Colonic mucosa (tissue), 4 donors: ENCODE data around the gene CISD3. TPM values are rescaled to one million over a fixed set of nuclear protein-coding genes. Genes with fewer than 3 reads are reported as not detected.
A peak's percentile ranks its signal among the peaks of the same experiment; 100 is the strongest.

Experiments
- DNase-seq: peaks from one replicate; pipeline ENCODE4 v3.0.0-alpha.2; 2020
- H3K27ac ChIP-seq: fragments of 200-600 bp; one replicate; pipeline ENCODE4 v1.8.0; 2021
- H3K27me3 ChIP-seq: fragments of 200-600 bp; one replicate; pipeline ENCODE4 v1.8.0; 2021
- H3K36me3 ChIP-seq: fragments of 200-600 bp; one replicate; pipeline ENCODE4 v1.8.0; 2021
- H3K4me1 ChIP-seq: fragments of 200-600 bp; one replicate; pipeline ENCODE4 v1.8.0; 2021; ENCODE audit warnings: mild to moderate bottlenecking
- H3K4me3 ChIP-seq: fragments of 200-600 bp; one replicate; pipeline ENCODE4 v1.8.0; 2021
- H3K9ac ChIP-seq, 2 donors: one replicate each; pipeline ENCODE4 v1.7.0; 2013; ENCODE audit warnings: control low read depth in 2 of 2, low read depth in 2 of 2, low read length in 2 of 2
- H3K9me3 ChIP-seq: fragments of 200-600 bp; one replicate; pipeline ENCODE4 v1.8.0; 2021
- intact Hi-C: fragments of 100-400 bp; cut with DNase I; formaldehyde crosslinking; loops from one replicate; pipeline ENCODE4 v1.14.1; 2022
- total RNA-seq, 2 donors: library from RNA; stranded (reverse); fragmentation: NEBNext Ultra II Directional in 1 of 2; extraction: Animal tissue kit (Norgen Biotek cat#: 25700) in 1 of 2; gene quantifications; one replicate each; pipeline ENCODE4 v1.2.1, GENCODE V29; 2021
- TF ChIP-seq, protein P1 (sequence below): fragments of 200-600 bp; IDR thresholded peaks from one replicate; pipeline ENCODE4 v1.8.0; 2022; ENCODE audit warnings: antibody characterized with exemption, mild to moderate bottlenecking
- donor health status: healthy.
- donor health status: DM: no; HTN: no; CAD: no.
- donor health status: DM: no; HTN: no; CAD: no.

The CISD3 gene
- total RNA-seq, 2 donors from 2014 or later: 82.2 to 152 TPM

DNA sequence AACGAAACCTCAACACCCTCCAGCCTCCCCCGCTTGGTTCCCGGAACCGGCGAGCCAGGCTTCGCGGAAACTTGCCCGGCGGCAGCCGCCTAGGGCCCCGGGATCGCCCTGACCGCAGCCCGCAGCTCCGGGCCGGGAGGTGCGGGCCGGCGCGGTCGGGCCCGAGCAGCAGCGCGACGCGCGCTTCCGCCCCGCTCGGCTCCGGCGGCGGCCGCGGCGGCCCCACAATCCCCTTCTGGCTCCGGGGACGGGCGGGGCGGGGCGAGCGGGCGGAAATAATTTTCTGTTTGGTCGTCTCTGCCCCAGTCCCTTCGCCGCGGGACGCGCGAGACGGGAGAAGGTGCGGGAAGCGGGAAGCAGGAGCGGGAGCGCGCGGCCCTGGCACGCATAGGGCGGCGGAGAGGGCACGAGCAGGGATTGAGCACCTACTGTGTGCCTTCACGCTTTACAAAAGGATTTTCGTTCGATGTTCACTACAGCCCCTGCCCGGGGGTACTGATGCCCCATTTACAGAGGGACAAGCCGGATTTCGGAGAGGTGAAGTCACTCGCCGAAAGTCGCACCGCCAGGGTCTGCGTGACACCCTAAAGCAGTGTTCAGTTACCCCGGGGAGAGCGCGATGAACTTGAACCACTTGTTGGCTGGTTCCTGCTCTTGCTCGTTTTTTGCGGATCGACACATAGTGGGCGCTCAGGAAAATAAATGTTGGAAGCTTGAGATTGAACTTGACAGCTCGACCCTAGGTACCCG, 27.8 kb upstream of the CISD3 start:
- H3K27ac ChIP-seq: peak overlapping the region; percentile 95
- H3K4me1 ChIP-seq: peaks cover 6% of the 10 kb centered on the region
- H3K9ac ChIP-seq: peak overlapping the region; percentile 92 to 99
- no peaks in the 10 kb centered on the region for H3K9me3 ChIP-seq
- intact Hi-C loops: no loop called here
- peak; percentile 92 for DNase-seq
- TF ChIP-seq, protein P1, sequence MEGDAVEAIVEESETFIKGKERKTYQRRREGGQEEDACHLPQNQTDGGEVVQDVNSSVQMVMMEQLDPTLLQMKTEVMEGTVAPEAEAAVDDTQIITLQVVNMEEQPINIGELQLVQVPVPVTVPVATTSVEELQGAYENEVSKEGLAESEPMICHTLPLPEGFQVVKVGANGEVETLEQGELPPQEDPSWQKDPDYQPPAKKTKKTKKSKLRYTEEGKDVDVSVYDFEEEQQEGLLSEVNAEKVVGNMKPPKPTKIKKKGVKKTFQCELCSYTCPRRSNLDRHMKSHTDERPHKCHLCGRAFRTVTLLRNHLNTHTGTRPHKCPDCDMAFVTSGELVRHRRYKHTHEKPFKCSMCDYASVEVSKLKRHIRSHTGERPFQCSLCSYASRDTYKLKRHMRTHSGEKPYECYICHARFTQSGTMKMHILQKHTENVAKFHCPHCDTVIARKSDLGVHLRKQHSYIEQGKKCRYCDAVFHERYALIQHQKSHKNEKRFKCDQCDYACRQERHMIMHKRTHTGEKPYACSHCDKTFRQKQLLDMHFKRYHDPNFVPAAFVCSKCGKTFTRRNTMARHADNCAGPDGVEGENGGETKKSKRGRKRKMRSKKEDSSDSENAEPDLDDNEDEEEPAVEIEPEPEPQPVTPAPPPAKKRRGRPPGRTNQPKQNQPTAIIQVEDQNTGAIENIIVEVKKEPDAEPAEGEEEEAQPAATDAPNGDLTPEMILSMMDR: no peak
- H3K4me3 ChIP-seq: peak overlapping the region; percentile 69
- H3K36me3 ChIP-seq: no peaks in the 10 kb centered on the region
- no peaks in the 10 kb centered on the region for H3K27me3 ChIP-seq

DNA sequence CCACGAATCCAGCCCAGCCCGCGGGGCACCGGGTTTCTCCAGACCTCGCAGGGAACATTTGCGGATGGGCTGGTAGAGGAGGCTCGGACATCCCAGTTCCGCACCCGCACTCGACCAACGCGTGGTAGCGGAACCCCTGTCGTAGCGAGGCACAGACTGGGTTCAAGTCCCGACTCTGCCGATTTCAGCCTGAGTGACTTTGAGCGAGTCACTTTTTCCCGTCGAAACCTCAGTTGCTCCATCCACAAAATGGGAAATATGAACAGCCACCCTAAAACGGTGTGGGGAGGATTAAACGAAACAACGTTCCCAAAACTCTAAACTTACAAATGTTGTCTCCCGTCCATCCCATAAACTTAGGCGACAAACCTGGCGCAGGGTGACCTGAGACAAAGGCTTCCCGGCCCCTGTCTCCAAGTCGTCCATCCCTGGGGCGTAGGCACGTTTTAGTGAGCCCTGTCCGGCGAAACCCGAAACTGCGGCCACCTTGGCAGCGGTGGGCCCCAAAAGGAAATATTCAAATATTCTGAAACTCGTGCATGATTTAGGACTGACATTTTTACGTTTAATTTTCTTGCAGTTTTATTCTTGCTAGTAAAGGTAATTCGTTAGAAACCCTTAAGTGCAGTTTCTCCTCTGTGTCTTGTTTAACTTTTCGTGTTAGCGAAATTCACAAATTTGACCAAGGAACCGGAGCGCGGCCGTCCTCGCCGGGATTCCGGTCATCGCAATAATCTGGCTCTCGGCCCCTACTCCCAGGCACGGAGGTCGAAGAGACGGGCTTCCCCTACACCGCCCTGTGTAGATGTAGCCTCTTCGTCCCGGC, 27.0 kb upstream of the CISD3 start:
- peaks cover 6% of the 10 kb centered on the region for H3K4me1 ChIP-seq
- intact Hi-C loops: no loop called here
- H3K4me3 ChIP-seq: peak overlapping the region; percentile 69
- no peaks in the 10 kb centered on the region for H3K9me3 ChIP-seq
- TF ChIP-seq, protein P1: no peak
- H3K36me3 ChIP-seq: no peaks in the 10 kb centered on the region
- peak overlapping the region; percentile 95 for H3K27ac ChIP-seq
- peak; percentile 50 for DNase-seq
- H3K9ac ChIP-seq: peak overlapping the region; percentile 92 to 99
- H3K27me3 ChIP-seq: no peaks in the 10 kb centered on the region

DNA sequence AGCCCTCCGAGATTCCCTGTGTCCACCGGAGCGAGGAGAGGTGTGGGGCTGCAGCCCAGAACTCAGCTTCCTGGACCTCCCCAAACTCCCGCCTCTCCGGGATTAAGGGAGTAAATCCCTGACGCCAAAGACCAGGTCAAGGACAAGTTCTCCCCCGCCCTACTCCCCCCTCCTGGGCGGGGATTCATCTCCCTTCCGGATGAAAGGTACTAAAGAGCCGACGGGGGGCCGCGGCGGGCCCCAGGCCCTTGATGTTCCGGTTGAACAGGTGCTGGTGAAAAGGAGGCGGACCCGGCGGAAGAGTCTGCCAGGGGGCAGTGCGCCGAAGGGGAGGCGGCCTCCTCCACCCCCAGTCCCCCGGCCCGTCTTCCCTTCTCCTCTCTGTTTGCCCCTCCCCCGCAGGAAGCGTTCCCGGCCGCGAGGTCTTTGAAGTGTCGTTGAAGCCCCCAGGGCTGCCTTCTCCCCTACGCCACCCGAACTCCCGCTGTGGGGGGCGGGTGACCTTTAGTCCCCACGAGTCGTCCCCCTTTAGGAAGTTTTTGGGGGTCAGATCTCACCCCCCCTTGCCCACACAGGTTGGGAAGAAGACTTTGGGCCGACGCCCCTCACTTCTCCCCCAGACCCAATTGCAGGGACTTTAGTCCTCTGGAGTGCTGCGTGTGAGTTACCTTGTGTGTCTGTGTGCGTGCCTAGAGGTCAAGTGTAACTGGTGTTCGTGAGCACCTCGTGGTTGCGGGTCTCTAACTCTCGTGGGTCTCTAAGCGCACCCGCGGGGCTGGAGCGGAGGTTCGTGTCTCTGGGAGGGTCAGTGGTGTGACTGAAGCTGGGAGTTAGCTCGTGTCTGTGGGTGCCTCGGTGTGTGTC, 26.2 kb upstream of the CISD3 start:
- intact Hi-C loops: no loop called here
- peak overlapping the region; percentile 69 for H3K4me3 ChIP-seq
- peak overlapping the region; percentile 92 to 99 for H3K9ac ChIP-seq
- peak; percentile 93 for DNase-seq
- no peaks in the 10 kb centered on the region for H3K27me3 ChIP-seq
- H3K36me3 ChIP-seq: no peaks in the 10 kb centered on the region
- peaks cover 6% of the 10 kb centered on the region for H3K4me1 ChIP-seq
- no peaks in the 10 kb centered on the region for H3K9me3 ChIP-seq
- H3K27ac ChIP-seq: peak overlapping the region; percentile 95
- TF ChIP-seq, protein P1: no peak

DNA sequence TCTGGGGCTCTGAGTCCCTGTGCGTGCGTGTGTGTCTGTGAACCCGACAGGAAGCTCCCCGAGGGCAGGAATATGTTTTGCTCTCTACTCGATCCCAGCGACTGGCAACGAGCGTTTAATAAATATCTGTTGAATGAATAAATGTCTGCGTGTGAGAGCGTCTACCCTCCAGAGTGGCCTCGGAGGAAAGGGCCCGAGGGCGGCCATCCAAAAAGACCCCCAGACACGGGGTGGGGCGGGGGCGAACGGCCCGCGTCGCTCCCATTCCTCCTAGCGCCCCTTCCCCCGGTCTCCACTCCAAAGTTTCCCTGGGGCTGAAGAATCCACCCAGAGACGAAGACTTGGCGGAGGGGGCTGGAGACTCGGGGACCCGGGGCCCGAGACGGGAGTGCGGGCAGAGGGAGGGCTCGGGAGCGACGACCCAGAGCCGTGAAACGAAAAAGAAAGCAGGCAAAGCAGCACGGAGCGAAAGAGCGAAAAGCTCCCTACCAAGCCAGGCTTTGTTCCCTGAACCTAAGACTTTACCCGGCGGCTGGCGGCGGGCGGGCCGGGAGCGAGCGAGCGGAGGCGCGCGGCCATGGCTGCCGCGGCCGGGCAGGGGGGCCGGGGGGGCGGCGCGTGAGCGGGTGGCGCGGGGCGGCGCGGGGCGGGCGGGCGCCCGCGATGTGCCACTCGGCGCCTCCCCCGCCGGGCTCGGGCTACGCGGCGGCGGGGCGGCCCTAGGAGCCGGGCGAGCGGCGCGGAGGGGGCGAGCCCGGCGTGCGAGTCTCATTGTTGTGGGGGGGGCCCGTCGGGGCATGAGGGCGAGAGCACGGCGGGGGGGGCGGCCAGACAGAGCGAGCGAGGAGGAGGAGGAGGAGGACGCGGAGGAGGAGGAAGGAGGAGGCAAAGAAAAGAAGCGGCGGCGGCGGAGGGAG, 25.3 kb upstream of the CISD3 start, which contains the start of gene MLLT6:
Gene MLLT6, plus strand, starts transcription at position 668 of the 917 bp plus-strand sequence. CDS start 360 bp downstream, outside the sequence.
- DNase-seq: peak; percentile 76
- H3K4me1 ChIP-seq: peaks cover 6% of the 10 kb centered on the region
- H3K9me3 ChIP-seq: no peaks in the 10 kb centered on the region
- intact Hi-C loops: no loop called here
- TF ChIP-seq, protein P1: no peak
- H3K36me3 ChIP-seq: no peaks in the 10 kb centered on the region
- peak within 1 kb of the TSS; percentile 92 to 99 for H3K9ac ChIP-seq
- peak within 1 kb of the TSS; percentile 69 for H3K4me3 ChIP-seq
- H3K27ac ChIP-seq: peak within 1 kb of the TSS; percentile 95
- no peaks in the 10 kb centered on the region for H3K27me3 ChIP-seq
